Loucy (cell line): ENCODE results near the gene ZNF385C.

Source experiments
- H2AFZ ChIP-seq: fragments of 200-600 bp; sonication (generic); 2 replicates; pipeline ENCODE4 v1.6.0; 2016; ENCODE audit warnings: antibody characterized with exemption, mild to moderate bottlenecking, low read length, moderate library complexity
- H3F3A ChIP-seq: fragments of 200-600 bp; 2 replicates; pipeline ENCODE4 v1.6.0; 2016; ENCODE audit warnings: antibody characterized with exemption, low read depth, mild to moderate bottlenecking
- H3K27me3 ChIP-seq: fragments of 200-600 bp; sonication (generic); 2 replicates; pipeline ENCODE4 v1.6.1; 2014; ENCODE audit warnings: low read length, mild to moderate bottlenecking; ENCODE audit not compliant: insufficient read depth, poor library complexity, severe bottlenecking
- H3K36me3 ChIP-seq: fragments of 200-600 bp; sonication (generic); 2 replicates; pipeline ENCODE4 v1.6.1; 2016; ENCODE audit warnings: low read length; ENCODE audit not compliant: insufficient read depth
- H3K4me1 ChIP-seq: fragments of 200-600 bp; sonication (generic); 2 replicates; pipeline ENCODE4 v1.5.1; 2014; ENCODE audit warnings: low read length, mild to moderate bottlenecking; ENCODE audit not compliant: insufficient read depth, poor library complexity, severe bottlenecking
- H3K4me2 ChIP-seq: fragments of 200-600 bp; sonication (generic); 2 replicates; pipeline ENCODE4 v1.6.0; 2014; ENCODE audit warnings: antibody characterized with exemption, low read length, low read depth, mild to moderate bottlenecking; ENCODE audit not compliant: poor library complexity, severe bottlenecking
- H3K4me3 ChIP-seq: fragments of 200-600 bp; sonication (generic); 2 replicates; pipeline ENCODE4 v1.5.1; 2014; ENCODE audit warnings: low read length, mild to moderate bottlenecking, mixed read lengths; ENCODE audit not compliant: poor library complexity, severe bottlenecking
- H3K79me2 ChIP-seq: fragments of 200-600 bp; sonication (generic); 2 replicates; pipeline ENCODE4 v1.6.1; 2014; ENCODE audit warnings: low read length; ENCODE audit not compliant: insufficient read depth
- H3K9ac ChIP-seq: fragments of 200-600 bp; sonication (generic); 2 replicates; pipeline ENCODE4 v1.6.0; 2014; ENCODE audit warnings: mild to moderate bottlenecking, low read depth, low read length, moderate library complexity; ENCODE audit not compliant: poor library complexity, severe bottlenecking
- H3K9me2 ChIP-seq: fragments of 200-600 bp; sonication (generic); replicated peaks from 2 replicates; pipeline ENCODE4 v1.6.1; 2016; ENCODE audit warnings: low read depth, low read length, mixed read lengths
- H3K9me3 ChIP-seq: fragments of 200-600 bp; sonication (generic); 2 replicates; pipeline ENCODE4 v1.6.1; 2014; ENCODE audit warnings: mild to moderate bottlenecking, antibody characterized with exemption, low read length, low read depth; ENCODE audit not compliant: insufficient read depth
- H4K20me1 ChIP-seq: fragments of 200-600 bp; sonication (generic); 2 replicates; pipeline ENCODE4 v1.6.0; 2014; ENCODE audit warnings: antibody characterized with exemption, low read length, mild to moderate bottlenecking; ENCODE audit not compliant: insufficient read depth, poor library complexity, severe bottlenecking
- EZH2phosphoT487 ChIP-seq: fragments of 200-600 bp; IDR thresholded peaks from 2 replicates; pipeline ENCODE4 v1.6.1; 2018; ENCODE audit warnings: antibody characterized with exemption, mild to moderate bottlenecking, moderate library complexity, borderline replicate concordance
- TF ChIP-seq, protein P1 (sequence below): fragments of 200-600 bp; sonication (generic); conservative IDR thresholded peaks from 2 replicates; pipeline ENCODE4 v1.5.1; 2014; ENCODE audit warnings: mild to moderate bottlenecking, antibody characterized with exemption, low read length

Gene ZNF385C

DNA sequence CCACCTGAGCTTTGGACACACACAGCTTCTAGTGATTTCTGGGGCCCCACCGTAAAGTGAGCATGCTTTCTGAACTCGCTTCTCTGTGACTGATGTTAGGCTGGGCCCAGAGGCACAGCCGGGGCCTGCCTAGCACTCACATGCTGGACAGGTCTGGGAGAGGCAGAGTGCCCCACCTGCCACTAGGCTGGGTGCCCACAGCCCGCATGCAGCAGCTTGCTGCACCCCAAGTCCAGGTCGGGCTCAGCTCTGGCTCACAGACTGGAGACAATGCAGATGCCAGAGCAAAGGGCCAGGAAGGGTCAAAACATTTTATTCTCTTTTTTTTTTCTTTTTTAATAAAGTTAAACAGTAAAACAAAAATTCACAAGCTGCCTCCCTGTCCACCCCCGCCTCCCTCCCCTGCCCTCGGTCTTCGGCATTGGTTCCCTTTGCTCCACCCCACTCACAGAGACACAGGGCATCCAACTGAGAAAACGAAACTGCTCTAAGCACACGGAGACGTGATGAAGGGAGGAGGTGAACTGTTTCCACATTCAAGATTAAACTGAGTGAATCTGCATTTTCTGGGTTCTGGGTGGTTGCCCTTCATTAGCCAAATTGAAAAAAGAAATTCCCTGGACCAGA, 122.0 kb downstream of the ZNF385C start:
- H3K9me2 ChIP-seq = no peaks in the 10 kb centered on the region
- no peak for TF ChIP-seq EZH2phosphoT487
- TF ChIP-seq, protein P1, sequence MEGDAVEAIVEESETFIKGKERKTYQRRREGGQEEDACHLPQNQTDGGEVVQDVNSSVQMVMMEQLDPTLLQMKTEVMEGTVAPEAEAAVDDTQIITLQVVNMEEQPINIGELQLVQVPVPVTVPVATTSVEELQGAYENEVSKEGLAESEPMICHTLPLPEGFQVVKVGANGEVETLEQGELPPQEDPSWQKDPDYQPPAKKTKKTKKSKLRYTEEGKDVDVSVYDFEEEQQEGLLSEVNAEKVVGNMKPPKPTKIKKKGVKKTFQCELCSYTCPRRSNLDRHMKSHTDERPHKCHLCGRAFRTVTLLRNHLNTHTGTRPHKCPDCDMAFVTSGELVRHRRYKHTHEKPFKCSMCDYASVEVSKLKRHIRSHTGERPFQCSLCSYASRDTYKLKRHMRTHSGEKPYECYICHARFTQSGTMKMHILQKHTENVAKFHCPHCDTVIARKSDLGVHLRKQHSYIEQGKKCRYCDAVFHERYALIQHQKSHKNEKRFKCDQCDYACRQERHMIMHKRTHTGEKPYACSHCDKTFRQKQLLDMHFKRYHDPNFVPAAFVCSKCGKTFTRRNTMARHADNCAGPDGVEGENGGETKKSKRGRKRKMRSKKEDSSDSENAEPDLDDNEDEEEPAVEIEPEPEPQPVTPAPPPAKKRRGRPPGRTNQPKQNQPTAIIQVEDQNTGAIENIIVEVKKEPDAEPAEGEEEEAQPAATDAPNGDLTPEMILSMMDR = no peak
- H3K79me2 ChIP-seq = peaks cover 3% of the 10 kb centered on the region; the same call in 1 of the 2 replicates
- no peak overlapping the region for H3K9ac ChIP-seq
- no peak overlapping the region for H2AFZ ChIP-seq
- H3K4me3 ChIP-seq = no peak overlapping the region
- no peaks in the 10 kb centered on the region for H3F3A ChIP-seq
- H3K27me3 ChIP-seq = no peaks in the 10 kb centered on the region
- H3K36me3 ChIP-seq = peaks cover 71% of the 10 kb centered on the region; the same call in 1 of the 2 replicates
- no peaks in the 10 kb centered on the region for H4K20me1 ChIP-seq
- H3K9me3 ChIP-seq = no peaks in the 10 kb centered on the region
- no peak overlapping the region for H3K4me2 ChIP-seq
- no peaks in the 10 kb centered on the region for H3K4me1 ChIP-seq
